DND-41 (cell line): ENCODE results near the gene AKT3.

Experiments
- CTCF ChIP-seq: IDR thresholded peaks from 2 replicates; pipeline ENCODE4 v1.5.1; 2012; ENCODE audit warnings: borderline replicate concordance, low read length, moderate library complexity, mild to moderate bottlenecking; ENCODE audit not compliant: poor library complexity, severe bottlenecking; ENCODE audit errors: extremely low read depth
- EZH2 ChIP-seq: IDR thresholded peaks from 3 replicates; pipeline ENCODE4 v1.6.1; 2012; ENCODE audit warnings: borderline replicate concordance, low read depth, mild to moderate bottlenecking, moderate library complexity, low read length, inconsistent platforms; ENCODE audit not compliant: severe bottlenecking

GRCh38 chr1:243575070-243575469 lies 275.0 kb downstream of the AKT3 start:
- TF ChIP-seq CTCF (no peak), EZH2 (no peak)
